Glomerular visceral epithelial cell (primary cell): ENCODE measurements around the gene SEPTIN2.
"Not testable (repeated sequence)": the region's sequence is repeated elsewhere in the genome, so short reads cannot be mapped to it uniquely, and the experiment has no call there.

ENCODE experiments used
- DNase-seq: peaks from one replicate; pipeline ENCODE4 v3.0.0-alpha.2; 2016; ENCODE audit errors: extremely low spot score

The SEPTIN2 gene

DNA sequence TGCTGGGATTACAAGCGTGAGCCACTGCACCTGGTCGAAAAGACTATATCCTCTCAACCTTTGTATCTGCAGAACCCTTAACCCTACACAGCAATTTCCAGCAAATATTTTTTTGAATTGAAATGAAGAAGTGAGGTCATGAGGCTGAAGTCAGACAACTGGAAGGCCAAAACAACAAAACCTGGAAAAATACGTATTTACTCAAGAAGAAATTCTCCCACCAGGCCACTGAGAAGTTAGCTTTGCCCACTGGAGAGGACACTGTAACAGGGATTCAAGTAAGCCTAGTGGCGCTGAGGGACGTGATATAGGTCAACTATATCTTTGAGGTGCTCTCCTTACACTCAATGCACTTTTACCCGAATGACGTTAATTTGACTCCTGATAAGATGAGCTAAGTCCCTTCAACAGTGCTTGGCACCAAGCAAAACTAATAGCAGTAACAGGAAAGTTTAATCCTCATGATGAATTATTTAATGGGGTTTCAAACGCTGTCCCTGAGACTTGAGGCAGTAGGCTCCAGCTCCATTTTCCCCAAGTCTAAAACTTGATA, 2.1 kb upstream of the SEPTIN2 start:
- DNase-seq = no peak

DNA sequence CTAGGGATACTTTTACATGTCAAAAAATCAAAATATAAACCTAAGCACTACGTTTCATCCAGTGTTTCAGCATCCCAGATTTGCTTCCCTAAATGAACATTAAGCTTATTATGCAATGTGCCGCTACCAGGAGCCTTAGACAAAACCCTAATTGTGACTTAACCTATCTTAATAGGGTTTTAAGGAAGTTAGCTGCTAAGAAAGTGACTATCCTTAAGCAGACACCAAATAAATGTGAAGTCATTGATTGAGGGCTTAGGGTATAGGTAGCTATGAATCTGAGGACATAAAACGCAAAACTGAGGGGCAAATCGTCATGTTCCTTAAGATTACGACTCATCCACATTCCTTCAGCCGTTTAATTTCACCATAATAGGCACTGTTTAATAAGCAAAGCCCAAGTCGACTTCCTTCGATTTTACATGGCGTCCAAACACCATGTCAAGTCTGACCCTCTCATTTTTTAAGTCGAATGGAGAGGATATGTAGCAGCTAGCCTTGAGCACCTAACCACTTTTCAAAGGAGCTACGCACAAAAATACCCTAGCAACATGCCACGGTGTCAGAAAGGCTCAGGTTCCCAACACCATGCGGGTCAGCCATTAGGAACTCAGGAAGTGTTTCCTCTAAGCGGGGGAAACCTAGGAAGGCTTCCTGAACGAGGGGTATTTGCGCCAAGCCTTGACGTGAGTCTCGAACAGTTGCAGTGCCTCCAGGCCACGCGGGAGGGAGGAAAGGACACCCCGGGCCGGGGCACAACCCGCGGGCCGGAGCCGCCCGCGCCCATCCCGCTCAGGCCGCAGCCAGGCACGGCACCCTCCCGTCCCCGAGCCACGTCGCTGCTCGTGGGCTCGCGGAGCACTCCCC, 1.3 kb upstream of the SEPTIN2 start:
- DNase-seq = no peak

DNA sequence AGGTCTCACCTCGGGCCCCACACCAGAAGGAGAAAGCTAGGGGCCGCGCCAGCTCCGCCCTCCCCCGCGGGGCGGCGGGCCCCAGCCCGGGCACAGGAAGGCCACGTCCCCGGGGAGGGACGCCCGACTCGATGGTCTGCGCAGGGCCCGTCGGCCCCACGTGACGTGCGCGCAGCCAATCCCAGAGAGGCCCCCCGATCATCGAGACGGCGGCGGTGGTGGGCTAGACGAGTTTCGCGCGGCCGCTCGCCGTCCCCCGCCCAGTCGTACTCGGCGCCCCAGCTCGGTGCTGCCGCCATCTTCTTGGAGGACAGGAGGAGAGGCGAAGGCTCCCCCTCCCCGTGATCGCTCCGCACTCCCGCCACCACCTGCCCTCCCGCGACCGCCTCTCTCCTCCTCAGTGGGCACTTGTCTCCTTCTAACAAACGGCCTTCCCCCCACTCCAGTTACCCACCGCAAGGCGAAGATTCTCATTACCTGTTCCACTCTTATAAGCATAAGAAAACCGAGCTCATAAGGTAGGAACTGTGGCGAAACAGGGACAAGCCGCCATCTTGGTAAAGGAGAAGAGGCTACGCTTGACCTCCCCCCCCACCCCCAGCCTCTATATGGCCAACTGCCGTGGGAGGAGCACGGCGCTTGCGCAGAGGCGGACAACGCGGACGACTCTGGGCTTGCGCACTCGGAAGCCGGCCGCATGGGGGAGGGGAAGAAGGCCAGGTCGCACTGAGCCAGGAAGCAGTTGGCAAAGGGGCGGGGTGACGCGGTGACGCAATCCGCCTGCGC, 439 bp upstream of the SEPTIN2 start, which contains the start of gene HDLBP:
Gene HDLBP, minus strand, starts transcription at position 580 of the 786 bp plus-strand sequence. CDS start 48,803 bp downstream, outside the sequence.
- peak; percentile 100 for DNase-seq

DNA sequence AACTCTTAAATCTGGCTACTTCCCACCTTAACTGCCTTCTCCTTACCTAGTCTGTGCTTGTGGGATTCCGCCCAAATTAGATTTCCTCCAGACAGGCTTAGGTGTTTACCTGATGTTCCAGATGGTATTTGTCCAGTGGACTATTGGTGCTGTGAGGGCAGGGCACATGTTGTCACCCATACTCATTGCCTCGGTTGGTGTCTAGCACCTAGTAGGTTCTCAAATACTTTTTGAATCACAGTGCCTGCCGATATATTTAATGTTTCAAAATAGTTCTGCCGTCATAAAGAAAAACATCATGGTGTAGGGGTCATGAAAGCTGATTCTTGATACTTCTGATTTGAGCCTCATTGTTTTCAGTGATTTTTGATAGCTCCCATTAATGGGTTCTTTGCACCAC, 1.1 kb downstream of the SEPTIN2 start:
- DNase-seq = no peak

DNA sequence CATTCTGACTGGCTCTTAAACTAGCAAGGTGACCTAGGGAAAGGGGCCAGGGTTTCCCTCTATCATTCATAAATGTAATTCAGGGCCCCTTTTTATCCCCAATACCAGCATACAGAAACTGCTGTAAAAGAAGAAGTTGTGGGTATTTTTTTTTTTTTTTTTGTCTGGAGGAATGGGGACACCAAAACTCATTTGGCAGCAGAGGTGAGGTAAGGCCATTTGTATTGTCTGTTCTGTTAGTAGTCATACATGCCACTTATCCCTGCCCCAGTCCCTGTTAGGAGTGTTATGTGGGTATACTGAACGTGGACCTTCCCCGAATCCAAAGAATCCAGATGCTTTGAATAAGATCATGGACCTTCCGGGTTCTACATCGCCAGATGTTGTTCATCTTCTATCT, 1.7 kb downstream of the SEPTIN2 start:
- no peak for DNase-seq

DNA sequence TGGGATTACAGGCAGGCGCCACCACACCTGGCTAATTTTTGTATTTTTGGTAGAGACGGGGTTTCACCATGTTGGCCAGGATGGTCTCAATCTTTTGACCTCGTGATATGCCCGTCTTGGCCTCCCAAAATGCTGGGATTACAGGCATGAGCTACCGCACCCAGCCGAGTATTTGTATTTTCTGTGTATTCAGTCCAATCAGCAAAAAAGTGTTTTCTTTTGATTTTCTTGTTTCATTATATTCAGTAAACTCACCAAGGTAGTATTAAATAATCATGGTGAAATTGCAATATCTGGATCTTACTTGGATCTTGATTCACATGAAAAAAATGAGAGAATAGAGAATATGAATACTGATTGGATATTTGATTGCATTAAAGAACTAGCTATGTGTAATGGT, 3.1 kb downstream of the SEPTIN2 start:
- DNase-seq = not testable (repeated sequence)

DNA sequence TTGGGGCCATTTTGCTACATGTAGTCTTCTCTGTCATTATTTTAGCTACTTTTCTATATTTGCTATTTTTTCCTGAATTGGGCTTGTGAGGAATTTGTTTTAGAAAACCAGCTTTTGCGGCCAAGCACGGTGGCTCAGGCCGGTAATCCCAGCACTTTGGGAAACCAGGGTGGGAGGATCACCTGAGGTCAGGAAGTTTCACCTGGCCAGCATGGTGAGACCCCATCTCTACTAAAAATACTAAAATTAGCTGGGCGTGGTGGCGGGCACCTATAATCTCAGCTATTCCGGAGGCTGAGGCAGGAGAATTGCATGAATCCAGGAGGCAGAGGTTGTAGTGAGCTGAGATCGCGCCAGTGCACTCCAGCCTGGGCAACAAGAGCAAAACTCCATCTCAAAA, 4.7 kb downstream of the SEPTIN2 start:
- DNase-seq = no peak

DNA sequence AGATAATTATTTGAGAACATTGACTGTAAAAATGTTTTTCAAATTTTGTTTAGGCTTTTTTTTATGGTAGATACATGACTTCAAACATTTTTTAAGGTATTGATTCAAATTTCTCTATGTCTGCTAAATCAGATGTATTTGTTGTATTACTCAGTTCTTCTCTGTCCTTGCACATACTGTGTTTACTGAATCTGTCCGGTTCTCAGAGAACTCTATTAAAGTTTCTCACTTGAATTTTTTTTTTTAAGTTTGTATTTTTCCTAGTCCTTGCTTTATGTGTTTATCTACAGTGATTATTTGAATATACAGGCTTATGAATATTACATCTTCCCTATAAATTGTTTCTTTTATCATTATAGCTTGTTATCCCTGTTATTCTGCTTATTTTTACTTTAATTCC, 5.3 kb downstream of the SEPTIN2 start:
- no peak for DNase-seq

DNA sequence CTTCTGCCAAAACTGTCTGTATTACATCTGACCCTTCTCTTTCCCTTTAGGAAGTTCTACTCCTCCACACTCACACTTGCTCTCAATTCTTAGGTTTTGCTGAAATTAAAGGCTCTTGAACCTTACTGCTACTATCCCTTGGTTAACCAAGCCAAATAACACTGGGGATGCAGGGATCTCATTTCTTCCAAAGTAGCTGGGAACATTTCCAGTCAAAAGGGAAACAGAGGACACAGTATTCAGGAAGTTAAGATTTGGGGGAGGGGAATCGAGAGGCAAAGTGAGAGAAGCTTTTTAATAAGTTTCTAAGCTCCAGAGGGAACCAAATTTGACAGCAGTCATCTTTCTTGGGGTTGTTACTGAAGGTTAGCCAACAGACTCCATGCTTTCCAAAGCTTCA, 6.2 kb downstream of the SEPTIN2 start:
- DNase-seq = no peak

DNA sequence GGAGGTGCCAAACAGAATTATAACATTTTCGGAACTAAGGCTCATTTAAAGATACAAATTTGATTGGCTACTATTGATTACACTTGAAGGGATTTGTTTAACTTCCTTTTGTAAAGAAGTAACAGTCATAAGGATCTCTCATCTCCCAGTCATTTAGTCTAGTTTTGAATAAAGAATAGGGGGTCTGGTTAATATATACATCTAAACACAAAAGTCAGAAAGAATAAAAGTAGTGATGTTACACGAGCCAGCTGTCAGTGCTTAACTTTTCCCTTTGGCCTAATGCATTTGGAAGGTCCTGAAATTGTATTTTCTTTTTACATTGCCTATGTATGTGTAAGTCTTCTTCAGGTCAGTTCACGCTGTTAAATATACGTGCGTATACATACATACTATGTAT, 8.1 kb downstream of the SEPTIN2 start:
- DNase-seq = no peak

DNA sequence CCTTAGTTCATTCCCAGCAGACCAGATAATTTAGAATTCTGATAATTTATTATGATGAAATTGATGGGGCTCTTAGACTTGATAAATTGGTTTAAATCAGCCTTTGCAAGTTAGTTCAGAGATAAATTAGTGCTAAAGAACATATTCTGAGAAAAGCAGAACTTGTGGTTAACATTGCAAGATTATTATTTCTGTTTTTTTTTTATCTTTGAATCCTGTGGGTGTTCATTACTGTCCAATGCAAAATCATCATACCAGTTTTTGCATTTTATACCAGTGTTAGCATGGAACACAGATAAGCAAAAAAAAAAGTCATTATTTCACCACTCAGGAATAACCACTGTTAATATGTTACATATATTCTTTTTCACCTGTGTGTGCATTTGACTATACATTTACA, 9.1 kb downstream of the SEPTIN2 start:
- no peak for DNase-seq

DNA sequence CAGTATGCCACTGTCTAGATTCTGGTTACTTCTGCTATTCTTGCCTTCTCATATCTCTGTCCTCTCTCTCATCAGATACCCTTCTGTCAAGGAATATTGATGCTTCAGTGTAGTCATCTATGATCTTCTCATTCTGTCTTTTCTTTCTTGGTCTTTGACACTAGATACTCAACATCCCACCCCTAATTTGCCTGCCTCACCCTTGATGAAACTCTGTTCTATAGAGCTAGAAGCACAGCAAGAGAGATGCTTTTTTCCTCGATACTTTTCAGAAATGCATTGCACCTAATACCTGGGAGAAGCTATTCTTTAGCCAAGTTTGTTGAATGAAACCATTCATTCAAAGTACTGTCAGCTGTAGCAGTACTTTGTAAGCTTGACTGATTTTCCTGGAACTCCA, 9.5 kb downstream of the SEPTIN2 start:
- no peak for DNase-seq

DNA sequence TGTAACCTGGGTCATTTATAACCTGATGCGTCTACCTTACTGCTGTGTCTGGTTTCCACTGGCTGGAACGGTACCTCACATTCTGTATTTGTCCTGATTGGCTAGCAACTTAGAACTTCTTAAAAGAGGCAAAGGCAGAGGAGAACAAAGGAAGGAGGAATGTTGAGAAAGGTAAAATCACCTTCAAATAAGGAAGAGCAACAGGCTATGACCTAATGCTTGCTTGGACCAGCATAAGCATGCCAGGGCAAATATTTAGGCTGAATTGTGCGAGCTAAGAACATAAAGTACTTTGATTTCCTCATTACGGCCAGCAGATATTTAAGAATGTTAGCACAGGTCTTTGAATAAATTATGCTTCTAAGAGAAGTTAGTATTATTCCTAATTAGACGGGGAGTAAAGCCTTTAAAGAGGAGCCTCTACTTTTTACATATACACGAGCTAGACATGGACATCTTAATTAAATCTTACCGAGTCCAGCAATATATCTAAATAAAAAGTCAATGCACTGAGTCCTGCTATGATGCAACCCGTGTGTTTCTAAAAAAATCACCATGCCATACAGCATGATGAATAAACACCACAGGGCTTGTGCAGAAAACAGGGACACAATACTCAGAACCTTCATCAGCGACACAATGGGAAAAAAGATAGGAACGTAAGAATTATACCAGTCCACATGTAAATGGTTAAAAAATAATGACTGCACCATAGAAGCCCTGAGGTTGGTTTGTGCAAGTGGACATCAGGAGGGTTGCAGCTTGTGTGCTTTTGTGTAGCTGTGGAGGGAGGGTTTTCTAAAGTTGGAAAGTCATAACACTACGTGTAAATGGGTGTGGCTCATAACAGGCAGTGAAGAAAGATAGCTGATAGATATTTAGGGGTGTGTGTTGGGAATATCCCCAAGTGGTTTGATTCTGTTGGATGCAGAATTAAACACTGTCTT, 14.2 kb downstream of the SEPTIN2 start:
- DNase-seq = no peak

DNA sequence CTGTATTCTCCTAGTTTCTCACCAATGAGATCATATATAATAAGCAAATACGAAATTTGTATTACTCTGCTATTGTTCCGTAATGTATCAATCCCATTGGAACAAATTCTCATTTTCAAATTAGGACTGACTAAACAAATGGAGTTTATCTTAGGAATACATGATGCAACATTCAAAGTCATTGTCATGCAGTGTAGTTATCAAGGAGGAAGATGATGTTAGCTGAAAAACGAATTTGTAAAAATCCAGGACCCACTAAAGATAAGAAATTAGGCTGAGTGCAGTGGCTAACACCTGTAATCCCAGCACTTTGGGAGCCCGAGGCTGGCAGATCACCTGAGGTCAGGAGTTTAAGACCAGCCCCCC, 14.9 kb downstream of the SEPTIN2 start:
- DNase-seq = no peak

DNA sequence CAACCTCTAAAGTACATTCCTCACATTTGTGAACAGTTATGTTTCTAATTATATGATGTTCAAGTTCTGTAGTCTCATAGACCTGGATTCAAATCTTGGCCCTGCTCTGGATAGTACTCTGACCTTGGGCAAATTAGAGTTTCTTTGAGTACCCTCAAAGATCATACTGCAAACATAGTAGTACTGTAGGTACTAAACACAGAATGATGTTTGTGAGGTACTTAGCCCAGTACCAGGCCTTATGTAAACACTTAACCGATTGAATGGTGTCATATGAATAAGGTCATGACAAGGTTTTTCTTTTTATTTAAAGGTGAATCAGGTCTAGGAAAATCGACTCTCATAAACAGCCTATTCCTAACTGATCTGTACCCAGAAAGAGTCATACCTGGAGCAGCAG, 19.1 kb downstream of the SEPTIN2 start:
- DNase-seq = no peak

DNA sequence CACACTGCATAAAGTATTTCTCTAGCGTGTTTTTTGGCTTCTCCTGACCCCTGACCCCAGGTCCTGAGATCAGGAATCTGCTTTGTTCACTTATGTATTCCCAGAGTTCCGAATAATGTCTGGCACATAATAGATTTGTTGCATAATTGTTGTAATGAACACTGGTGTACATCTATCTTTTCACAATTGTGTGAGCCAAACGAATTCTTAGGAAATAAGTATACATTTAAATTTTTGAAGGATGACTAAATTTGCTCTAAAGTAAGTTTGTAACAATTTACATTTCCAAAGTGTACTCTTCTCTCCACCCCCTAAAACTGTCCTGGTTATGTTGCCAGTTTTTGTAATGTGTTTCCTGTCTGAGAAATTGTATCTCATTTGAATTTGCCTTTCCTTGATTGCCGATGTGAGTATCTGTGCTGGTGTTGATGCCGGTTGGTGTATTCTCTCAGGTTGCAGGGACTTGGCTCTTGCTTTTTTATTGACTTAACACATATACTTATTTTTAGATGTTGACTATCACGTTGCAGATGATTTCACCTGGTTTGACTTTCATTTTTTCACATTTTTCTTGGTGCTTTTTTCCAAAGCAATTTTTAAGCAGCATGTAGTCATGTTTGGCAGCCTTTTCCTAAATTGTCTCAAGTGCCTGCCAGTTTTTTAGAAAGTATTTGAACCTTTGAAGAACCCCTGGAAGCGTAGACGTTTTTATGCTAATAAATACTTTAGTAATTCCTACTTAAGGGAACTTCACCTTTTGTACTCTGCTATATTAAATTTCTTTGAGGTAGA, 24.3 kb downstream of the SEPTIN2 start:
- DNase-seq = no peak

DNA sequence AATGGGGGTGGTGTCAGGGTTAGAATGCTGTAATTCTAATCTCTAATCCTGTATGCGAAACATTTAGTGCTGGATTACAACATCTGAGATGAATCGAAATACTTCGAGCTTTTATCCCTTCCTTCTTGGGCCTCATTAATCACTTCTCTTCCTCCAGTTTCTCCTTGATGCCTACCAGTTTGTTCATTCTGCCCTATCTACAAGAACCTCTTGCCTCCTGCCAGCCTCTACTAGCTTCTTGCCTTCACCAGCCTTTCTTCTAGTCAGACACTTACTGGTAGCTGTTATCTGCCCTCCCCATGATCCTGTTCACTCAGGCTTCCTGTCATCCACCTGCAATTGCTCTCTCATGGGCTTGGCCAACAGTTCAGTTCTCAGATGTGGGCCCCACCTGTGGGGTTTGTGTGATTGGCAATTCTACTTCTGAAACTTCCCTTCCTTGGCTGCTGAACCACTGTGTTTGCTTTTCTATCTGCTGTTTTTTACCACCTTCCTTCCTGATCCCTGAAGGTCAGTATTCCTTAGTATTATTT, 25.0 kb downstream of the SEPTIN2 start:
- DNase-seq = no peak

DNA sequence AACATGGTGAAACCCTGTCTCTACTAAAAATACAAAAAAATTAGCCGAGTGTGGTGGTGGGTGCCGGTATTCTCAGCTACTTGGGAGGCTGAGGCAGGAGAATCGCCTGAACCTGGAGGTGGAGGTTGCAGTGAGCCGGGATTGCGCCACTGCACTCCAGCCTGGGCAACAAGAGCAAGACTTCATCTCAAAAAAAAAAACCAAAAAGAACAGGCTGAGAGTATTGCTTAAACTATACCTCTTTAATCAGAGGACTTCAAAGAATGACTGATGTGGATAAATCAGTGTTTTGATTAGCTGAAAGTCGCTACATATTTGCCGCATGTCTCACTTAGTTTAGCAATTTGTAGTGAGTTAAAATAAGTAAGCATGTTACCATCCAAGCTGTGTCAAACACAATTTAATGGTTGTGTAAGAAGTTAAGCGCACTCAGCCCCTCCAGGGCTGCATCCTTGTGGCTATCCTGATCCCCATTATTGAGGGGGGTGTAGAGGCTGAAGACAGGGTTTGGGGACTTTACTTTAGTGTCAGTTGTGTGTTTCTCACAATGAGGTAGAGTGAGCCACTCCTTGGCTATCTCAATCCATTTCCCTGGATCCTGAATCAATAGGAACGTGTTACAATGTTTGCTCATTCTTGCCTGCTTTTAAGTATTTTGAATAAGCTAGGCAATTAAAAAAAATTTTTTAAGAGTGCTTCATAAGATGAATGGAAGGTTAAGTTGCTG, 29.4 kb downstream of the SEPTIN2 start:
- DNase-seq = no peak

DNA sequence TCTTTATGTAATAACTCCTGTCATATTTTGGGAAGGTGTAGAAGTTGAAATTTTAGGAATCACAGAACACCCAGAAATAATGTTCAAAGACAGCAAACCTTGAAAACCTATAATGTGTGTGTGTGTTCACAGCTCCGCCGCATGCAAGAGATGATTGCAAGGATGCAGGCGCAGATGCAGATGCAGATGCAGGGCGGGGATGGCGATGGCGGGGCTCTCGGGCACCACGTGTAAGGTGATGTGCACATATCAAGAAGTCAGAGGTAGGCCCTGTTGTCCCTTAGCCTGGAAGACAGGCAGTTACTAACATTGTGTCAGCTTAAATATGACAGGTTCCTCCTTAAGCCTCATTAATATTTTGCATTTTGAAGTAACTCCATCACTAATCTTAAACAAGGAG, 34.2 kb downstream of the SEPTIN2 start:
- no peak for DNase-seq

DNA sequence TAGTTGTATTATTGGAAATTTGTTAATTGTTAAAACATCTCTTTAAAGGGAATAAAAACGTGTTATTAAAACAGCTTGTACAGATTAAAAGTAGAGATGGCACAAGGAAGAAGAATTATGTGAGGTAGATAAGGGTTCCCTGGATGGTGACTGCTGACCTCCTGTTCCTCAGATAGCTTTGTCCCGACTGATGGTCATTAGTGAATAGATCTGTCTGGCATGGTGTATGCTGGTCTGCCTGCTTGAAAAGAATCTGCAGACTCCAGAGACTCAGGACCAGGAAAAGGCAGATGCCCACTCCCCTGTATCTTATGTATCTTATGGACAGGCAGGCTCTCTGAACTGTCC, 34.8 kb downstream of the SEPTIN2 start:
- DNase-seq = peak; percentile 12
